PC-9 (cell line): Measurements from ENCODE around the gene PPP1R9A.

Experiments
- EZH2 ChIP-seq: fragments of 200-600 bp; sonication (generic); IDR thresholded peaks from 2 replicates; pipeline ENCODE4 v1.8.0; 2017; ENCODE audit warnings: antibody characterized with exemption, low read depth
- TF ChIP-seq, protein P1 (sequence below): fragments of 200-600 bp; sonication (generic); conservative IDR thresholded peaks from 2 replicates; pipeline ENCODE4 v1.6.1; 2017; ENCODE audit warnings: mixed run types, antibody characterized with exemption, mild to moderate bottlenecking, moderate library complexity

- TF ChIP-seq, protein P1, sequence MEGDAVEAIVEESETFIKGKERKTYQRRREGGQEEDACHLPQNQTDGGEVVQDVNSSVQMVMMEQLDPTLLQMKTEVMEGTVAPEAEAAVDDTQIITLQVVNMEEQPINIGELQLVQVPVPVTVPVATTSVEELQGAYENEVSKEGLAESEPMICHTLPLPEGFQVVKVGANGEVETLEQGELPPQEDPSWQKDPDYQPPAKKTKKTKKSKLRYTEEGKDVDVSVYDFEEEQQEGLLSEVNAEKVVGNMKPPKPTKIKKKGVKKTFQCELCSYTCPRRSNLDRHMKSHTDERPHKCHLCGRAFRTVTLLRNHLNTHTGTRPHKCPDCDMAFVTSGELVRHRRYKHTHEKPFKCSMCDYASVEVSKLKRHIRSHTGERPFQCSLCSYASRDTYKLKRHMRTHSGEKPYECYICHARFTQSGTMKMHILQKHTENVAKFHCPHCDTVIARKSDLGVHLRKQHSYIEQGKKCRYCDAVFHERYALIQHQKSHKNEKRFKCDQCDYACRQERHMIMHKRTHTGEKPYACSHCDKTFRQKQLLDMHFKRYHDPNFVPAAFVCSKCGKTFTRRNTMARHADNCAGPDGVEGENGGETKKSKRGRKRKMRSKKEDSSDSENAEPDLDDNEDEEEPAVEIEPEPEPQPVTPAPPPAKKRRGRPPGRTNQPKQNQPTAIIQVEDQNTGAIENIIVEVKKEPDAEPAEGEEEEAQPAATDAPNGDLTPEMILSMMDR, result no peak
- TF ChIP-seq EZH2, result no peak
These were observed 284.4 kb downstream of the PPP1R9A start for GRCh38 chr7:95191795-95192194.
